GM11168 (cell line): ENCODE measurements around the gene GPR156.
"Not testable (repeated sequence)": the region's sequence is repeated elsewhere in the genome, so short reads cannot be mapped to it uniquely, and the experiment has no call there.

ENCODE experiments used
- in situ Hi-C: fragments of 300-500 bp; cut with MboI; formaldehyde crosslinking; loops from one replicate; pipeline ENCODE4 v1.12.0; 2022; ENCODE audit warnings: low sequenced_read_pairs; ENCODE audit not compliant: unreplicated experiment

The GPR156 gene

GRCh38 chr3:120276767-120277166 lies 8.3 kb downstream of the GPR156 start:
- in situ Hi-C loops: no loop called here

GRCh38 chr3:120275618-120276017 lies 9.4 kb downstream of the GPR156 start:
- in situ Hi-C loops: no loop called here

- in situ Hi-C loops: no loop called here
Observed at GRCh38 chr3:120274739-120275167, 10.3 kb downstream of the GPR156 start.

GRCh38 chr3:120272286-120272685 lies 12.7 kb downstream of the GPR156 start:
- in situ Hi-C loops: no loop called here

- in situ Hi-C loops: no loop called here
Observed at GRCh38 chr3:120265989-120266388, 19.0 kb downstream of the GPR156 start.

- in situ Hi-C loops: no loop called here
Observed at GRCh38 chr3:120264963-120265362, 20.1 kb downstream of the GPR156 start.

- in situ Hi-C loops: no loop called here
Observed at GRCh38 chr3:120263792-120264191, 21.2 kb downstream of the GPR156 start.

GRCh38 chr3:120258009-120258408 lies 27.0 kb downstream of the GPR156 start:
- in situ Hi-C loops: no loop called here

GRCh38 chr3:120245386-120245785 lies 39.6 kb downstream of the GPR156 start:
- in situ Hi-C loops: loop anchor here (25.0 kb wide), 1 partner anchor 317 kb away; no protein-coding TSS in a partner anchor

GRCh38 chr3:120244834-120245225 lies 40.2 kb downstream of the GPR156 start:
- in situ Hi-C loops: loop anchor here (5.0 to 25.0 kb wide), 2 partner anchors 177 to 317 kb away; no protein-coding TSS in a partner anchor

GRCh38 chr3:120239644-120240043 lies 45.4 kb downstream of the GPR156 start:
- in situ Hi-C loops: loop anchor here (5.0 to 25.0 kb wide), 2 partner anchors 183 to 323 kb away; no protein-coding TSS in a partner anchor

GRCh38 chr3:120227710-120228347 lies 57.2 kb downstream of the GPR156 start:
- in situ Hi-C loops: loop anchor here (25.0 kb wide), 1 partner anchor 334 kb away; no protein-coding TSS in a partner anchor

GRCh38 chr3:120224237-120224636 lies 60.8 kb downstream of the GPR156 start:
- in situ Hi-C loops: no loop called here

GRCh38 chr3:120218981-120219380 lies 66.0 kb downstream of the GPR156 start:
- in situ Hi-C loops: no loop called here

GRCh38 chr3:120216633-120217032 lies 68.4 kb downstream of the GPR156 start:
- in situ Hi-C loops: not testable (repeated sequence)

GRCh38 chr3:120214176-120214575 lies 70.8 kb downstream of the GPR156 start:
- in situ Hi-C loops: no loop called here

- in situ Hi-C loops: no loop called here
Observed at GRCh38 chr3:120212505-120212904, 72.5 kb downstream of the GPR156 start.

- in situ Hi-C loops: no loop called here
Observed at GRCh38 chr3:120209425-120209824, 75.6 kb downstream of the GPR156 start.

GRCh38 chr3:120204338-120204737 lies 80.7 kb downstream of the GPR156 start:
- in situ Hi-C loops: no loop called here

- in situ Hi-C loops: no loop called here
Observed at GRCh38 chr3:120203621-120204020, 81.4 kb downstream of the GPR156 start.

GRCh38 chr3:120203016-120203415 lies 82.0 kb downstream of the GPR156 start:
- in situ Hi-C loops: no loop called here

- in situ Hi-C loops: no loop called here
Observed at GRCh38 chr3:120202363-120202762, 82.7 kb downstream of the GPR156 start.
